CD14-positive monocyte (primary cell): ENCODE data around the gene KLK15. TPM values are rescaled to one million over a fixed set of nuclear protein-coding genes. Genes with fewer than 3 reads are reported as not detected.
A peak's percentile ranks its signal among the peaks of the same experiment; 100 is the strongest.

Experiments used
- DNase-seq, 3 donors: peaks; one replicate each; pipeline ENCODE4 v3.0.0-alpha.2; 2011 to 2022
- H2AFZ ChIP-seq: 2 replicates; pipeline ENCODE4 v1.6.0; 2012; ENCODE audit warnings: mild to moderate bottlenecking, low read depth, low read length, inconsistent platforms; ENCODE audit not compliant: insufficient read depth, poor library complexity, severe bottlenecking
- H3K27ac ChIP-seq, 2 donors: 1 replicate in 1 of 2; 2 replicates in 1 of 2; pipeline ENCODE4 v1.5.1; 2012 to 2013; ENCODE audit warnings: low read length in 2 of 2, control low read depth in 1 of 2, inconsistent platforms in 1 of 2, low read depth in 1 of 2, mild to moderate bottlenecking in 1 of 2
- H3K27me3 ChIP-seq, 2 donors: one replicate each; pipeline versions ENCODE4 v1.6.0 to v1.6.1; 2011 to 2013; ENCODE audit warnings: low read length in 2 of 2; ENCODE audit not compliant: control insufficient read depth in 2 of 2, insufficient read depth in 2 of 2
- H3K36me3 ChIP-seq, 2 donors: replicated peaks in 1 of 2; 1 replicate in 1 of 2; 2 replicates in 1 of 2; pipeline versions ENCODE4 v1.5.1 to v1.6.1; 2012 to 2013; ENCODE audit warnings: low read length in 2 of 2, control low read depth in 1 of 2, inconsistent platforms in 1 of 2, mild to moderate bottlenecking in 1 of 2; ENCODE audit not compliant: insufficient read depth in 2 of 2, control insufficient read depth in 1 of 2
- H3K4me1 ChIP-seq, 2 donors: 1 replicate in 1 of 2; 2 replicates in 1 of 2; pipeline versions ENCODE4 v1.5.1 to v1.6.1; 2012 to 2013; ENCODE audit warnings: low read length in 2 of 2, control low read depth in 1 of 2, inconsistent platforms in 1 of 2, mild to moderate bottlenecking in 1 of 2, moderate library complexity in 1 of 2; ENCODE audit not compliant: insufficient read depth in 2 of 2, control insufficient read depth in 1 of 2
- H3K4me2 ChIP-seq: replicated peaks from 2 replicates; pipeline ENCODE3; 2012; ENCODE audit warnings: low read length, moderate library complexity, mild to moderate bottlenecking; ENCODE audit not compliant: poor library complexity, severe bottlenecking; ENCODE audit errors: extremely low read depth
- H3K4me3 ChIP-seq, 3 experiments: fragments of 200-600 bp in 1 of 3; sonication (generic) in 1 of 3; replicated peaks in 1 of 3; 1 replicate in 2 of 3; 2 replicates in 1 of 3; pipeline ENCODE4 v1.5.1; 2011 to 2013; ENCODE audit warnings: low read length in 3 of 3, mild to moderate bottlenecking in 3 of 3, control low read depth in 2 of 3, low read depth in 2 of 3, inconsistent platforms in 1 of 3, moderate library complexity in 1 of 3
- H3K79me2 ChIP-seq: 2 replicates; pipeline ENCODE4 v1.6.0; 2012; ENCODE audit warnings: mild to moderate bottlenecking, control low read depth, inconsistent platforms, low read length, moderate library complexity; ENCODE audit not compliant: insufficient read depth
- H3K9ac ChIP-seq: 2 replicates; pipeline ENCODE4 v1.6.0; 2017; ENCODE audit warnings: low read length, mild to moderate bottlenecking; ENCODE audit not compliant: insufficient read depth, poor library complexity, severe bottlenecking
- H3K9me3 ChIP-seq, 2 donors: replicated peaks in 1 of 2; 1 replicate in 1 of 2; 2 replicates in 1 of 2; pipeline versions ENCODE4 v1.5.1 to v1.6.1; 2012 to 2013; ENCODE audit warnings: low read length in 2 of 2, control low read depth in 1 of 2; ENCODE audit not compliant: control insufficient read depth in 1 of 2, insufficient read depth in 1 of 2
- H4K20me1 ChIP-seq: 2 replicates; pipeline ENCODE4 v1.6.0; 2012; ENCODE audit warnings: mild to moderate bottlenecking, low read length, control low read depth, moderate library complexity; ENCODE audit not compliant: insufficient read depth
- H3K27ac Mint-ChIP-seq, 7 donors: one replicate each; pipeline ENCODE4 v1.8.0; 2020; ENCODE audit warnings: mild to moderate bottlenecking in 7 of 7, mixed read lengths in 7 of 7, moderate library complexity in 6 of 7, inconsistent platforms in 2 of 7
- H3K27me3 Mint-ChIP-seq, 3 donors: one replicate each; pipeline ENCODE4 v1.8.0; 2021 to 2022; ENCODE audit warnings: low read depth in 3 of 3, mild to moderate bottlenecking in 3 of 3, mixed read lengths in 3 of 3, moderate library complexity in 3 of 3, inconsistent platforms in 1 of 3
- H3K36me3 Mint-ChIP-seq, 2 donors: one replicate each; pipeline ENCODE4 v1.8.0; 2020; ENCODE audit warnings: mixed read lengths in 2 of 2, inconsistent platforms in 1 of 2, mild to moderate bottlenecking in 1 of 2
- H3K4me1 Mint-ChIP-seq: one replicate; pipeline ENCODE4 v1.8.0; 2020; ENCODE audit warnings: mild to moderate bottlenecking, mixed read lengths
- H3K4me3 Mint-ChIP-seq, 2 donors: one replicate each; pipeline ENCODE4 v1.8.0; 2020; ENCODE audit warnings: mild to moderate bottlenecking in 2 of 2, mixed read lengths in 2 of 2, moderate library complexity in 1 of 2
- H3K9me3 Mint-ChIP-seq, 7 donors: one replicate each; pipeline ENCODE4 v1.8.0; 2020 to 2022; ENCODE audit warnings: mixed read lengths in 7 of 7, mild to moderate bottlenecking in 6 of 7, moderate library complexity in 6 of 7, inconsistent platforms in 2 of 7
- CTCF ChIP-seq: fragments of 200-600 bp; IDR thresholded peaks from one replicate; pipeline ENCODE4 v1.8.0; 2022; ENCODE audit warnings: antibody characterized with exemption, mild to moderate bottlenecking
- WGBS: methylation state at CpG from one replicate; pipeline ENCODE4 v1.1.5; 2013; ENCODE audit warnings: missing lambda C conversion rate; ENCODE audit not compliant: insufficient coverage; 5-methylcytosine and 5-hydroxymethylcytosine counted together
- intact Hi-C, 2 donors: fragments of 100-400 bp; cut with micrococcal nuclease; formaldehyde crosslinking; loops; one replicate each; pipeline versions ENCODE4 v1.15.0 to v1.15.1; 2023
- polyA plus RNA-seq, 3 donors: library from polyadenylated mRNA; depleted of rRNA in 1 of 3; unstranded in 2 of 3; stranded (reverse) in 1 of 3; fragments of 300-500 nt in 2 of 3; fragments of >200 nt in 1 of 3; fragmentation: Illumina TruSeq in 2 of 3; gene quantifications; 1 replicate in 2 of 3; 2 replicates in 1 of 3; pipeline ENCODE4 v1.2.3, GENCODE V29; 2012 to 2021
- small RNA-seq: library from RNA; depleted of rRNA; stranded (forward); fragments of <200 nt; gene quantifications from one replicate; pipeline ENCODE3, GENCODE V24; 2012; ENCODE audit warnings: low read depth; ENCODE audit not compliant: insufficient read length

Gene KLK15
- polyA plus RNA-seq, 3 donors: not detected

- no peaks in the 10 kb centered on the region for H3K36me3 ChIP-seq
- H3K9me3 ChIP-seq: peaks cover 6 to 9% of the 10 kb centered on the region in 2 donors
- DNase-seq: no peak
- TF ChIP-seq CTCF: no peak
- H3K4me3 ChIP-seq: no peak overlapping the region
- peaks cover 15 to 45% of the 10 kb centered on the region in 2 donors for H3K27me3 ChIP-seq
- no peaks in the 10 kb centered on the region for H3K4me1 ChIP-seq
- no peak overlapping the region for H3K4me2 ChIP-seq
- Mint-ChIP-seq H3K36me3 (no peaks in the 10 kb centered on the region), H3K27ac (no peak overlapping the region), H3K27me3 (peaks cover 52 to 63% (median 59%) of the 10 kb centered on the region in 3 donors), H3K4me1 (peaks cover 9% of the 10 kb centered on the region), H3K4me3 (no peak overlapping the region), H3K9me3 (peaks cover 3 to 22% (median 11%) of the 10 kb centered on the region in 7 donors)
- H2AFZ ChIP-seq: no peak overlapping the region
- 96% methylated on average over 3 of the region's 5 CpGs for WGBS
- H4K20me1 ChIP-seq: no peaks in the 10 kb centered on the region
- intact Hi-C loops: no loop called here
- no peak overlapping the region for H3K27ac ChIP-seq
- no peak overlapping the region for H3K9ac ChIP-seq
- H3K79me2 ChIP-seq: no peaks in the 10 kb centered on the region
Observed at GRCh38 chr19:50776131-50776530, 57.2 kb downstream of the KLK15 start.

Small RNAs within 50 kb of the gene (small RNA-seq; reads per million reads assigned to genes)
- gene SNORD88A: 193 reads per million, percentile 97 among the genes with 10 or more reads in this experiment
- gene SNORD88B: not detected
- not detected for gene SNORD88C

Other genes with a start within 250 kb of the KLK15 start
- not detected for gene SYT3, start 193.7 kb downstream of the KLK15 start, polyA plus RNA-seq
- gene C19orf81, start 184.1 kb downstream of the KLK15 start, polyA plus RNA-seq: not detected
- gene SHANK1, start 113.8 kb downstream of the KLK15 start, polyA plus RNA-seq: not detected
- gene CLEC11A, start 110.2 kb downstream of the KLK15 start, polyA plus RNA-seq: 10 to 100 TPM in 2 of 3 donors, 1 to 10 TPM in 1; 8.2 to 49.1 (median 12.4) TPM
- not detected for gene GPR32, start 63.1 kb downstream of the KLK15 start, polyA plus RNA-seq
- gene ACP4, start 43.2 kb downstream of the KLK15 start, polyA plus RNA-seq: not detected
- gene KLK1, start 9.8 kb downstream of the KLK15 start, polyA plus RNA-seq: under 1 TPM in 2 of 3 donors, not detected in 1; 0.66 to 0.72 TPM
- not detected for gene KLK3, start 21.3 kb upstream of the KLK15 start, polyA plus RNA-seq
- gene KLK2, start 39.9 kb upstream of the KLK15 start, polyA plus RNA-seq: not detected
- not detected for gene KLK4, start 77.8 kb upstream of the KLK15 start, polyA plus RNA-seq
- gene KLK5, start 119.5 kb upstream of the KLK15 start, polyA plus RNA-seq: not detected
- gene KLK6, start 136.0 kb upstream of the KLK15 start, polyA plus RNA-seq: not detected
- gene KLK7, start 150.3 kb upstream of the KLK15 start, polyA plus RNA-seq: not detected
- not detected for gene KLK8, start 168.0 kb upstream of the KLK15 start, polyA plus RNA-seq
- gene KLK10, start 186.1 kb upstream of the KLK15 start, polyA plus RNA-seq: not detected
- not detected for gene KLK11, start 193.0 kb upstream of the KLK15 start, polyA plus RNA-seq
- gene KLK12, start 201.4 kb upstream of the KLK15 start, polyA plus RNA-seq: not detected
- gene KLK13, start 231.5 kb upstream of the KLK15 start, polyA plus RNA-seq: not detected
- under 1 TPM in 1 of 3 donors, not detected in 2; 0.29 TPM for gene KLK14, start 249.3 kb upstream of the KLK15 start, polyA plus RNA-seq